Duodenal mucosa (tissue), 2 donors: Measurements from ENCODE around the gene CALB2.

Experiments used
- H3K27ac ChIP-seq: one replicate; pipeline ENCODE4 v1.7.0; 2013; ENCODE audit warnings: low read depth, low read length
- H3K27me3 ChIP-seq, 2 donors: one replicate each; pipeline ENCODE4 v1.7.0; 2013; ENCODE audit warnings: low read length in 2 of 2, control low read depth in 1 of 2; ENCODE audit not compliant: insufficient read depth in 2 of 2, control insufficient read depth in 1 of 2
- H3K36me3 ChIP-seq, 2 donors: one replicate each; pipeline ENCODE4 v1.7.0; 2013; ENCODE audit warnings: low read length in 2 of 2, control low read depth in 1 of 2; ENCODE audit not compliant: insufficient read depth in 2 of 2, control insufficient read depth in 1 of 2
- H3K4me1 ChIP-seq, 2 donors: one replicate each; pipeline ENCODE4 v1.7.0; 2013; ENCODE audit warnings: low read length in 2 of 2, control low read depth in 1 of 2; ENCODE audit not compliant: insufficient read depth in 2 of 2, control insufficient read depth in 1 of 2
- H3K4me3 ChIP-seq, 2 donors: one replicate each; pipeline ENCODE4 v1.7.0; 2013; ENCODE audit warnings: low read length in 2 of 2, low read depth in 1 of 2
- H3K9ac ChIP-seq, 2 donors: one replicate each; pipeline ENCODE4 v1.7.0; 2013; ENCODE audit warnings: low read length in 2 of 2, low read depth in 1 of 2
- H3K9me3 ChIP-seq, 2 donors: one replicate each; pipeline ENCODE4 v1.7.0; 2013; ENCODE audit warnings: low read length in 2 of 2, control low read depth in 1 of 2; ENCODE audit not compliant: control insufficient read depth in 1 of 2

The CALB2 gene

DNA sequence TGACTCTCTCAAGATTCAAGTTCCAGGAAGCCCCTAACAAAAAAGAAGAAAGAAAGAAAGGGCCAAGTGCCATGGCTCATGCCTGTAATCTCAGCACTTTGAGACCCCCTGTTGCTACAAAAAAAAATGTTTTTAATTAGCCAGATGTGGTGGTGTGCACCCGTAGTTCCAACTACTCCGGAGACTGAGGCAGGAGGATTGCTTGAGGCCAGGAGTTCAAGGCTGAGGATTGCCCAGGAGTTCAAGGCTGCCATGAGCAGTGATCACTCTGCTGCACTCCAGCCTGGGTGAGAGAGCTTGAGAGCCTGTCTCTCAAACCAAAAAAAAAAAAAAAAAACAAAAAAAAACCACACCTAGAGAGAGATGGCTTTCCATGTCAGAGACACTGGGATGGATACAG, 64.5 kb downstream of the CALB2 start:
- Histone ChIP-seq H3K36me3 (no peaks in the 10 kb centered on the region), H3K9ac (no peak overlapping the region), H3K9me3 (no peaks in the 10 kb centered on the region), H3K27me3 (peaks cover 10 to 19% of the 10 kb centered on the region in 2 donors), H3K4me1 (no peaks in the 10 kb centered on the region), H3K4me3 (no peak overlapping the region), H3K27ac (no peak overlapping the region)

DNA sequence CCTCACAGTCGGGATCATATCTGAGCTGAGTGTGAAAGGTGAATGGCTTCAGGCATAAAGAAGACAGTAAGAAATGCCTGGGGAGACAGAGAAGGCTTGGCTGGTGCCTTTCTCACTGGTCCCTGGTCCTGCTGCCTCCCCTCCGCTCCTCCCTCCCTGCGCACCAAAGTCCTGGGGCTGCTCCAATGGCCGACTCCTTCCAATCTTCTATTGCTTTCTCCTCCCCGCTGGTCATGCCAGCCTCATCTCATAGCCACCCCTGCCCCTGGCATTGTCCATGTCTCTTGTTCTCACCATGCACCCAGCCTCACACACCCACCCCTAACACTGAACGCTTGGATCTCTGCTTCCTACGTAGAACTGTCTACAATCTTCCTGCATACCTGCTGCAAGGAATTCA, 65.3 kb downstream of the CALB2 start:
- peaks cover 10 to 19% of the 10 kb centered on the region in 2 donors for H3K27me3 ChIP-seq
- no peaks in the 10 kb centered on the region for H3K4me1 ChIP-seq
- H3K4me3 ChIP-seq, result no peak overlapping the region
- no peaks in the 10 kb centered on the region for H3K36me3 ChIP-seq
- no peak overlapping the region for H3K27ac ChIP-seq
- no peaks in the 10 kb centered on the region for H3K9me3 ChIP-seq
- no peak overlapping the region for H3K9ac ChIP-seq

DNA sequence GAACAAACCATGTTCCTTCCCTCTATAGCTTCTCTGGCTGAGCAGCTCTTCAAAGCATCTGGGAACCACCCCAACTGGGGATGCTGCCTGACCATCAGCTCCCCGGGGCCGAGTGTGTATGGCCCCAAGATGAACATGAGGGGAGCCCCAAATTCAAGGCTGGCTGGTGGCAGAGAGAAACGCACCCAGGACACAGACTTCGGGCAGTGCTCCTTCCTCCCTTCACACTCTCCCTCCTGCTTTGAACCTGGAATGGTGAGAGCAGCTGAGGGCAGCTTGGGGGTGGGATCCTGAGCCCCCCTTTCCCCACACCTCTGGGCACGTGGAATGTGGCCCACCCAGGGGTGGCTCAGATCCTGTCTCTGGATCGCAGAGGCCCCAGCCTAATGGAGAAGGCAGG, 66.1 kb downstream of the CALB2 start:
- Histone ChIP-seq H3K4me1 (no peaks in the 10 kb centered on the region), H3K27ac (no peak overlapping the region), H3K36me3 (no peaks in the 10 kb centered on the region), H3K4me3 (no peak overlapping the region), H3K27me3 (peaks cover 10 to 19% of the 10 kb centered on the region in 2 donors), H3K9me3 (no peaks in the 10 kb centered on the region), H3K9ac (no peak overlapping the region)

DNA sequence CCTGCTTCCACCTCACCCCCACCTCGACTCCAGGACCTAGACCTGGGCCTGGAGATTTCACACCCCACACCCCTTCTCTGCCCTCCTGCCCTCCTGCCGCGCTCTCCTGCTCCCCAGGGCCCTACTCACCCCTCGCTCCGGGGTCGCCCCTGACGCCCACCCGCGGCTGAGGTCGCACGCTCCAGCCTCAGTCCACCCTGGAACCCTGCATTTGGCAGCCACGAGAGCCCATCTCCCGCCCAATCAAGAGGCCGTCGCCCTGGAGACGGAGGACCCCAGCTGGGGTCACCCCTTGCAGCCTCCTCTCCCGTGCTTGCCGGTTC, 67.2 kb downstream of the CALB2 start:
- peaks cover 10 to 19% of the 10 kb centered on the region in 2 donors for H3K27me3 ChIP-seq
- no peak overlapping the region for H3K4me3 ChIP-seq
- H3K9ac ChIP-seq, result no peak overlapping the region
- H3K27ac ChIP-seq, result no peak overlapping the region
- H3K9me3 ChIP-seq, result no peaks in the 10 kb centered on the region
- no peaks in the 10 kb centered on the region for H3K4me1 ChIP-seq
- no peaks in the 10 kb centered on the region for H3K36me3 ChIP-seq

DNA sequence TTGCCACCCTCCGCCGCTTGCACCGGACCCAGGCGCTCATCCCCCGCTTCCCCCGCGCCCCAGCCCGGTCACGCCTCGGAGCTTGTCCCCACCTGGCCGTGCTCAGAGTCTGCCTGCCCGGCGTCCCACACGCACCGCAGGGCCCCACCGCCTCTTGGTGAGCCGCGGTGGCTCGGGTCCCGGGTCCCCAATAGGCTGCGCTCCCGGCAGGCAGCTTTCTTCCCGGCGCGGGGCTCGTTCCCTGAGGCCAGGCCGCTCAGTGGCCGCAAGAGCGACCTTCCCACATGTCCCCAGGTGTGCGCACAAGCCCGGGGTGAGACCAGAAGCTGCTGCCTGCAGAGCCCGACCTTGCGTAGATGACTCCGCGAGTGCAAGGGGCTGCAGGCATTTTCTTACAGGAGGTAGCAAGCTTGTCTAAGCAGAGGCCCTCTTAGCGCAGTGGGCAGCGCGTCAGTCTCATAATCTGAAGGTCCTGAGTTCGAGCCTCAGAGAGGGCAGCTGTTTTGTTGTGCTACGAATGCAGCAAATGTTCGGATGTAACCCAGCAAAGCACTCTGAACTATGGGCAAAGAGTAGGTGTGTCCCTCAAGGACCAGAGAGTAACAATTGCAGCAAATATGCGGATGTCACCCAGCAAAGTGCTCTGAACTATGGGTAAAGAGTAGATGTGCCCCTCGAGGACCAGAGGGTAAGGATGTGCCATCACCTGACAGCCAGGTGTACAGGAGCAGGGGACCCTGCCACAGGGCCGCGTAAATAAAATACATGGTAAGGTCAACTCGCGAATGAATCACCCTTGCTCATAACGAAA, 67.8 kb downstream of the CALB2 start:
- Histone ChIP-seq H3K9ac (no peak overlapping the region), H3K27me3 (peaks cover 10 to 19% of the 10 kb centered on the region in 2 donors)

DNA sequence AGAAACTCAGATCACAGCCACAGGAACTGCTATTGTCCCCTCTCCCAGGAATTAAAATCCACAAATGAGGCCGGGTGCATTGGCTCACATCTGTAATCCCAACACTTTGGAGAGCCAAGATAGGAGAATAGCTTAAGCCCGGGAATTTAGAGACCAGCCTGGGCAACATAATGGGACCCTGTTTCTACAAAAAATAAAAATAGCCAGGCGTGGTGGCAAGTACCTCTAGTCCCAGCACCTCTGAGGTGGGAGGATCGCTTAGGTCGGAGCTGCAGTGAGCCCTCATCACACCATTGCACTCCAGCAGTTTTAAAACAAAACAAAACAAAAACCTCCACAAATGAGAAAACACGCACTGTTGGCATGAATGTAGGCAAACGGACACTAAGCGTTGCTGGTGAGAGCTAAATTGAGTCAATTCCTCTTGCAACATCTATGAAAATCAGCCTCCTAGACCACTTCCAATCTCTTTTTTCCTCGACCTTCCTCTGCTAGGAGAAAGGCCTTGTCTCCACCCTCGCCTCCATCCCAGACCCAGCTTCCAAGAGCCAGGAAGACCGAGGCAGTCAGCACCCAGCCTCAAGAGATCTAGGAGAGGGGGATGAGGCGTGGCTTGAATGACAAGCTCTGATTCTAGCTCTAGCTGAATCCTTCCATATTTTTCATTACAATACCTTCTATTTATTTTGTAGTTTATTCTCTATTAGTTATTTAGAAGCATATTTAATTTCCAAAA, 68.5 kb downstream of the CALB2 start:
- peaks cover 10 to 22% of the 10 kb centered on the region in 2 donors for H3K27me3 ChIP-seq
- no peak overlapping the region for H3K4me3 ChIP-seq
- H3K9ac ChIP-seq, result no peak overlapping the region
- H3K36me3 ChIP-seq, result no peaks in the 10 kb centered on the region
- no peak overlapping the region for H3K27ac ChIP-seq
- H3K9me3 ChIP-seq, result no peaks in the 10 kb centered on the region
- H3K4me1 ChIP-seq, result no peaks in the 10 kb centered on the region

More for the DNA sequence above, 67.8 kb downstream of the CALB2 start:
- Histone ChIP-seq H3K36me3 (no peaks in the 10 kb centered on the region), H3K4me1 (no peaks in the 10 kb centered on the region), H3K4me3 (no peak overlapping the region), H3K27ac (no peak overlapping the region), H3K9me3 (no peaks in the 10 kb centered on the region)

DNA sequence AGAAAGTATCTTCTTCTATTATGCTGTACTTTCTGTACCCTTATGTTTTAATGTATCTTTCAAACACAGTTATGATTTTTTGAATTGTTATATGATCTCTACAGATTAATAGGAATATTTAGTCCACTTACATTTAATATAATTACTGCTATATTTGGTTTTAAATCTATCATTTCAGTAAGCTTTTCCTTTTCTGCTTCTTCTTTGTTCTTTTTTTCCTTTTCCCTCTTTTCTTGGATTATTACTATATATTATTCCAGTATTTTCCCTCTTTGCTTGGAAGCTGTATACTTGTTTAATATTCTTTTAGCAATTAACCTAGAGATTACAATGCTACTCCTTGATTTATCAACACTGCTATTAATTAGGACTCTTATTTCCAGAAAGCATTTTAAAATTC, 69.9 kb downstream of the CALB2 start:
- H3K9ac ChIP-seq, result no peak overlapping the region
- no peak overlapping the region for H3K27ac ChIP-seq
- H3K4me1 ChIP-seq, result no peaks in the 10 kb centered on the region
- H3K36me3 ChIP-seq, result no peaks in the 10 kb centered on the region
- H3K27me3 ChIP-seq, result peaks cover 10 to 22% of the 10 kb centered on the region in 2 donors
- no peak overlapping the region for H3K4me3 ChIP-seq
- H3K9me3 ChIP-seq, result no peaks in the 10 kb centered on the region

DNA sequence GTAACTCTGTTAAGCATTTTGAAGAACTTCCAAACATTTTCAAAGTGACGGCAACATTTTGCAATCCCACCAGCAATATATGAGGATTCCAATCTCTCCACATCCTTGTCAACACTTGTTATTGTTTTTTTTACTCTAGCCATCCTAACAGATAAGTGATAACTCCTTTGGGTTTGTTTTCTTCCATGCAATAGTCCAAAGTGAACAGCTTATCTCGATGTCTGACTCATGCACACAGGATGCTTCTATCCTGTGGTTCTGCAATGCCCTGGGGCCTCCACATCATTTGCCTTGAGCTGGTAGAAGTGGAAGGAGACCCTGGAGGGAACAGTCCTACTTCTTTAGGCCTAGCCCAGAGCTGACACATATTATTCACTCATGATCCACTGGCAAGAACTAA, 70.4 kb downstream of the CALB2 start:
- Histone ChIP-seq H3K27me3 (peaks cover 10 to 22% of the 10 kb centered on the region in 2 donors), H3K9ac (no peak overlapping the region), H3K27ac (no peak overlapping the region), H3K4me3 (no peak overlapping the region), H3K36me3 (no peaks in the 10 kb centered on the region), H3K4me1 (no peaks in the 10 kb centered on the region), H3K9me3 (no peaks in the 10 kb centered on the region)

DNA sequence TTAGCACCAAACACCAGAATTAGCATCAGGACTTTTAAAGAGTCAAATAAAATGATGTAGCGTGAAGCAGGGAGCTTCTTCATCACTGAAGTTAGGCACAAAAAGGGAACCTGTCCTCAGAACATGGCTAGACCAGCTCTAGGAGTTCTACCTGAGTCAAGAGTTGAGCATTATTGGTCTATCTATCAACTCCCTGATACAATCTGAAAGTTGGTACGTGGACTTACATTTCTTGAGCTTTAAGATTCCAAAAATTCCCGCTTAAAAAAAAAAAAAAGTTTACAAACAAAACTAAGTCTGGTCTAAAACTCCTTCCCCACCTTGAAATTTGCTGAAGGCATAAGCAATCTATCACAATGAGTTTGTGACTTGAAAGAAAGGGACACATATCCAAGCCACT, 71.1 kb downstream of the CALB2 start:
- Histone ChIP-seq H3K27me3 (peaks cover 10 to 22% of the 10 kb centered on the region in 2 donors), H3K36me3 (no peaks in the 10 kb centered on the region), H3K4me3 (no peak overlapping the region), H3K9ac (no peak overlapping the region), H3K9me3 (no peaks in the 10 kb centered on the region), H3K4me1 (no peaks in the 10 kb centered on the region), H3K27ac (no peak overlapping the region)

DNA sequence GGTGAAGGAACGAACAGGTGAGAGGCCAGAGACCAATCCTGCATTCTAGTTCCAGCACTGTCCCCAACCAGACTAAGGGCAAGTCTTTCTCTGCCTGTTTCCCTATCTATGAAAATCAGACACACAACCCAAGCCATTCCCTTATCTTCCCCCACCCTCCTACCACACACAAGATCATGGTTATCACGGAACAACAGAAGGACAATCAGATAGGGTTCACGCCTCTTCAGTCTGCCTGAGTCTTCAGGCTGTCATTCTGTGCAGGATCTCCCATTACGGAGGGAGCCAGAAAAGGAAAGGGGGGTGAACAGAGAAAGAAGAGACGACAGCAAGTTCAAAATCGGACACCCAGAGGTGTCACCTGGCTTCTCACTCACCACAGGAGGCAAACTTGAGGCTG, 72.2 kb downstream of the CALB2 start:
- Histone ChIP-seq H3K36me3 (no peaks in the 10 kb centered on the region), H3K27ac (no peak overlapping the region), H3K4me3 (no peak overlapping the region), H3K4me1 (no peaks in the 10 kb centered on the region), H3K27me3 (peaks cover 10 to 12% of the 10 kb centered on the region in 2 donors), H3K9ac (no peak overlapping the region), H3K9me3 (no peaks in the 10 kb centered on the region)
